IMR-90 (cell line): ENCODE results near the gene PIEZO2.

Experiments
- CTCF ChIP-seq: conservative IDR thresholded peaks from 2 replicates; pipeline ENCODE4 v1.5.1; 2012; ENCODE audit warnings: mild to moderate bottlenecking, low read depth, low read length, improper control_type of control experiment
- RAD21 ChIP-seq: IDR thresholded peaks from 2 replicates; pipeline ENCODE4 v1.6.1; 2012; ENCODE audit warnings: low read length, improper control_type of control experiment
- TF ChIP-seq, protein P1 (sequence below): fragments of 150-350 bp; IDR thresholded peaks from 2 replicates; pipeline ENCODE4 v1.6.1; 2016; ENCODE audit warnings: low read depth, mild to moderate bottlenecking, low read length, moderate library complexity, borderline replicate concordance

DNA sequence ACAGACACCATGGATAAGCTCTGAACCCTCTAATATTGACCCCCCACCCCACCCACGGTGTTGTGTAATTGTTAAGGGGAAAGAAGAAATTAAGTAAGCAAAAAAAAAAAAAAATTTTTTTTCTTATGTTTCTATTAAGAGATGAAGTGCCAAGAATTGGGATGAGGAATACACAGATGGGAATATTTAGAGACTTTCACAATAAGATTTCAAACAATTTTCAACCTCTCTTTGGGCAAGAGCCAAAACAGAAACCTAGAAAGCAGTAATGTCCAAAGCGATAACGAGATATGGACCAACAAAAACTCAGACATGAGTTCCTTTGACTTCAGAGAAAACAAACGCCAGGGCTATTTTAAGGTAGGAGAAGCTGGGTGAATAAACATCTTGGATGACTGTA, 14.4 kb downstream of the PIEZO2 start:
- no peak for TF ChIP-seq CTCF
- TF ChIP-seq, protein P1, sequence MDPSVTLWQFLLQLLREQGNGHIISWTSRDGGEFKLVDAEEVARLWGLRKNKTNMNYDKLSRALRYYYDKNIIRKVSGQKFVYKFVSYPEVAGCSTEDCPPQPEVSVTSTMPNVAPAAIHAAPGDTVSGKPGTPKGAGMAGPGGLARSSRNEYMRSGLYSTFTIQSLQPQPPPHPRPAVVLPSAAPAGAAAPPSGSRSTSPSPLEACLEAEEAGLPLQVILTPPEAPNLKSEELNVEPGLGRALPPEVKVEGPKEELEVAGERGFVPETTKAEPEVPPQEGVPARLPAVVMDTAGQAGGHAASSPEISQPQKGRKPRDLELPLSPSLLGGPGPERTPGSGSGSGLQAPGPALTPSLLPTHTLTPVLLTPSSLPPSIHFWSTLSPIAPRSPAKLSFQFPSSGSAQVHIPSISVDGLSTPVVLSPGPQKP, result no peak
- no peak for TF ChIP-seq RAD21
